Transverse colon (tissue), 3 donors: ENCODE data around the gene CLEC4F.

Source experiments
- POLR2A ChIP-seq: fragments of 450-650 bp; IDR thresholded peaks from one replicate; pipeline ENCODE4 v1.6.1; 2016; ENCODE audit warnings: antibody characterized with exemption, mild to moderate bottlenecking, moderate library complexity
- TF ChIP-seq, protein P1 (sequence below), 5 experiments: fragments of 200-600 bp in 3 of 5; fragments of 450-650 bp in 2 of 5; sonication (generic) in 3 of 5; IDR thresholded peaks; 1 replicate in 2 of 5; 2 replicates in 3 of 5; pipeline ENCODE4 v1.5.1; 2016 to 2017; ENCODE audit warnings: antibody characterized with exemption in 5 of 5, inconsistent platforms in 3 of 5, mild to moderate bottlenecking in 2 of 5, moderate library complexity in 1 of 5

DNA sequence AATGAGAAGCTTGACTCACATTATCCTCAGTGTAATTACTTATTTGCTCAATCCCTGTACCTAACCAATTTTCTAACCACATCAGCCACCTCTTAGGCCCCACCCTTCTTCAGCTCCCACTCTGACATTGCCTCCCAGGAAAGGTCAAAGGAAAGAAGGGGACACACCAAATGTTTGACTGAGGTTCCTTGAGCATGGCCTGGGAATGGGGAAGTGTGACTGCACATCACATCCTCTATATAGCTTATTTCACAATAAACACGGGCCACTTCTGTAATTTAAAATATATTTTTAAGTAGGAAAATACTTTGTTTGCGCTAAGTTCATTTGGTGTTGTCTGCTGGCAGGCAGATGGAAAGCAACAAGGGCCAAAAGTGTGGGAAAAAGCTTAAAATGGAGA, 26.9 kb downstream of the CLEC4F start:
- TF ChIP-seq, protein P1, sequence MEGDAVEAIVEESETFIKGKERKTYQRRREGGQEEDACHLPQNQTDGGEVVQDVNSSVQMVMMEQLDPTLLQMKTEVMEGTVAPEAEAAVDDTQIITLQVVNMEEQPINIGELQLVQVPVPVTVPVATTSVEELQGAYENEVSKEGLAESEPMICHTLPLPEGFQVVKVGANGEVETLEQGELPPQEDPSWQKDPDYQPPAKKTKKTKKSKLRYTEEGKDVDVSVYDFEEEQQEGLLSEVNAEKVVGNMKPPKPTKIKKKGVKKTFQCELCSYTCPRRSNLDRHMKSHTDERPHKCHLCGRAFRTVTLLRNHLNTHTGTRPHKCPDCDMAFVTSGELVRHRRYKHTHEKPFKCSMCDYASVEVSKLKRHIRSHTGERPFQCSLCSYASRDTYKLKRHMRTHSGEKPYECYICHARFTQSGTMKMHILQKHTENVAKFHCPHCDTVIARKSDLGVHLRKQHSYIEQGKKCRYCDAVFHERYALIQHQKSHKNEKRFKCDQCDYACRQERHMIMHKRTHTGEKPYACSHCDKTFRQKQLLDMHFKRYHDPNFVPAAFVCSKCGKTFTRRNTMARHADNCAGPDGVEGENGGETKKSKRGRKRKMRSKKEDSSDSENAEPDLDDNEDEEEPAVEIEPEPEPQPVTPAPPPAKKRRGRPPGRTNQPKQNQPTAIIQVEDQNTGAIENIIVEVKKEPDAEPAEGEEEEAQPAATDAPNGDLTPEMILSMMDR (IDR thresholded peaks at IDR 0.05): no peak
- no peak for TF ChIP-seq POLR2A
